ENCODE results near the gene HRH3.

Gene HRH3

GRCh38 chr20:62265365-62265764 is 45.3 kb upstream of the HRH3 start:
- TF ChIP-seq SUZ12 (IDR thresholded peaks at IDR 0.05) (no peak), NFRKB (IDR thresholded peaks at IDR 0.05) (no peak), ARNT (IDR thresholded peaks at IDR 0.05) (no peak), ZNF384 (IDR thresholded peaks at IDR 0.05) (no peak), BHLHE40 (IDR thresholded peaks at IDR 0.05; ENCODE audit: borderline replicate concordance) (no peak), TARDBP (IDR thresholded peaks at IDR 0.05) (no peak), PKNOX1 (IDR thresholded peaks at IDR 0.05) (no peak), FOXK2 (IDR thresholded peaks at IDR 0.05) (no peak), L3MBTL2 (conservative IDR thresholded peaks at IDR 0.05) (no peak), SP1 (IDR thresholded peaks at IDR 0.05) (no peak), ELF4 (IDR thresholded peaks at IDR 0.05) (no peak), HDGF (IDR thresholded peaks at IDR 0.05; ENCODE audit: borderline replicate concordance) (no peak), FOXM1 (IDR thresholded peaks at IDR 0.05; ENCODE audit: borderline replicate concordance) (no peak), FOXA1 (IDR thresholded peaks at IDR 0.05) (no peak)
- ChIA-PET POLR2A (no interaction called here), CTCF (no interaction called here)
- no peak for DNase-seq (ENCODE audit: extremely low spot score)

GRCh38 chr20:62263396-62263795 is 43.3 kb upstream of the HRH3 start:
- CTCF ChIA-PET, result no interaction called here
- DNase-seq (ENCODE audit: extremely low spot score), result no peak
- POLR2A ChIA-PET, result no interaction called here
- no peak for TF ChIP-seq NFRKB (IDR thresholded peaks at IDR 0.05)
- TF ChIP-seq L3MBTL2 (conservative IDR thresholded peaks at IDR 0.05), result no peak
- TF ChIP-seq ELF4 (IDR thresholded peaks at IDR 0.05), result no peak
- TF ChIP-seq BHLHE40 (IDR thresholded peaks at IDR 0.05; ENCODE audit: borderline replicate concordance), result no peak
- TF ChIP-seq FOXA1 (IDR thresholded peaks at IDR 0.05), result no peak
- no peak for TF ChIP-seq PKNOX1 (IDR thresholded peaks at IDR 0.05)
- no peak for TF ChIP-seq ZNF384 (IDR thresholded peaks at IDR 0.05)
- TF ChIP-seq SP1 (IDR thresholded peaks at IDR 0.05), result no peak
- TF ChIP-seq SUZ12 (IDR thresholded peaks at IDR 0.05), result no peak
- no peak for TF ChIP-seq HDGF (IDR thresholded peaks at IDR 0.05; ENCODE audit: borderline replicate concordance)
- no peak for TF ChIP-seq ARNT (IDR thresholded peaks at IDR 0.05)
- no peak for TF ChIP-seq CTBP1 (IDR thresholded peaks at IDR 0.05; ENCODE audit: borderline replicate concordance)
- no peak for TF ChIP-seq FOXM1 (IDR thresholded peaks at IDR 0.05; ENCODE audit: borderline replicate concordance)
- no peak for TF ChIP-seq FOXK2 (IDR thresholded peaks at IDR 0.05)
- TF ChIP-seq LEF1 (IDR thresholded peaks at IDR 0.05; ENCODE audit: borderline replicate concordance), result no peak
- TF ChIP-seq TARDBP (IDR thresholded peaks at IDR 0.05), result no peak

GRCh38 chr20:62262064-62262463 is 42.0 kb upstream of the HRH3 start:
- CTCF ChIA-PET, result no interaction called here
- POLR2A ChIA-PET, result no interaction called here

GRCh38 chr20:62259294-62259565 is 39.2 kb upstream of the HRH3 start:
- no peak for DNase-seq (ENCODE audit: extremely low spot score)
- TF ChIP-seq NFRKB (IDR thresholded peaks at IDR 0.05) (no peak), SUZ12 (IDR thresholded peaks at IDR 0.05) (no peak), HDGF (IDR thresholded peaks at IDR 0.05; ENCODE audit: borderline replicate concordance) (no peak), FOXK2 (IDR thresholded peaks at IDR 0.05) (no peak), ARNT (IDR thresholded peaks at IDR 0.05) (no peak), LEF1 (IDR thresholded peaks at IDR 0.05; ENCODE audit: borderline replicate concordance) (no peak), PKNOX1 (IDR thresholded peaks at IDR 0.05) (no peak), BHLHE40 (IDR thresholded peaks at IDR 0.05; ENCODE audit: borderline replicate concordance) (no peak), ZNF384 (IDR thresholded peaks at IDR 0.05) (no peak), FOXA1 (IDR thresholded peaks at IDR 0.05) (no peak), CTBP1 (IDR thresholded peaks at IDR 0.05; ENCODE audit: borderline replicate concordance) (no peak), ELF4 (IDR thresholded peaks at IDR 0.05) (no peak), FOXM1 (IDR thresholded peaks at IDR 0.05; ENCODE audit: borderline replicate concordance) (no peak), L3MBTL2 (conservative IDR thresholded peaks at IDR 0.05) (no peak), TARDBP (IDR thresholded peaks at IDR 0.05) (no peak)
- ChIA-PET POLR2A (no interaction called here), CTCF (no interaction called here)

More at GRCh38 chr20:62262064-62262463, 42.0 kb upstream of the HRH3 start:
- TF ChIP-seq NFRKB (IDR thresholded peaks at IDR 0.05), result no peak
- no peak for TF ChIP-seq PKNOX1 (IDR thresholded peaks at IDR 0.05)
- no peak for DNase-seq (ENCODE audit: extremely low spot score)

- POLR2A ChIA-PET, result no interaction called here
- DNase-seq (ENCODE audit: extremely low spot score), result no peak
- TF ChIP-seq FOXM1 (IDR thresholded peaks at IDR 0.05; ENCODE audit: borderline replicate concordance) (no peak), CTBP1 (IDR thresholded peaks at IDR 0.05; ENCODE audit: borderline replicate concordance) (no peak), NFRKB (IDR thresholded peaks at IDR 0.05) (no peak), ELF4 (IDR thresholded peaks at IDR 0.05) (no peak), HDGF (IDR thresholded peaks at IDR 0.05; ENCODE audit: borderline replicate concordance) (no peak), ARNT (IDR thresholded peaks at IDR 0.05) (no peak), FOXA1 (IDR thresholded peaks at IDR 0.05) (no peak), LEF1 (IDR thresholded peaks at IDR 0.05; ENCODE audit: borderline replicate concordance) (no peak), ZNF384 (IDR thresholded peaks at IDR 0.05) (no peak), BHLHE40 (IDR thresholded peaks at IDR 0.05; ENCODE audit: borderline replicate concordance) (no peak), SUZ12 (IDR thresholded peaks at IDR 0.05) (no peak)
- CTCF ChIA-PET, result no interaction called here
These were observed 38.6 kb upstream of the HRH3 start for GRCh38 chr20:62258499-62259293.

Measured in HEK293T (cell line).